SK-N-SH treated with all-trans-retinoic acid at 6 μM for 48 hours (cell line): ENCODE results near the gene CDKL5.

Experiments used
- ATAC-seq: fragments of 200-7000 bp; cut with Tn5 transposase; 3 replicates; pipeline ENCODE4 v1.9.1; 2020; ENCODE audit warnings: mild to moderate bottlenecking, moderate library complexity
- ARNTL ChIP-seq: fragments of 450-650 bp; formaldehyde crosslinking; IDR thresholded peaks from 2 replicates; pipeline ENCODE4 v1.5.0; 2020; ENCODE audit warnings: low read depth, mild to moderate bottlenecking, moderate library complexity, borderline replicate concordance
- BACH2 ChIP-seq: fragments of 250-450 bp; sonication (Bioruptor Pico); IDR thresholded peaks from 2 replicates; pipeline ENCODE4 v1.9.0; 2021; ENCODE audit warnings: mild to moderate bottlenecking, borderline replicate concordance
- CSDC2 ChIP-seq: fragments of 250-450 bp; sonication (Bioruptor Pico); IDR thresholded peaks from 2 replicates; pipeline ENCODE4 v1.5.0; 2020; ENCODE audit warnings: mild to moderate bottlenecking, moderate library complexity
- ESRRG ChIP-seq: fragments of 250-450 bp; sonication (Bioruptor Pico); IDR thresholded peaks from 2 replicates; pipeline ENCODE4 v1.6.1; 2021; ENCODE audit warnings: mild to moderate bottlenecking
- ISL1 ChIP-seq: fragments of 250-450 bp; sonication (Bioruptor Pico); IDR thresholded peaks from 2 replicates; pipeline ENCODE4 v2.1.2; 2022; ENCODE audit warnings: mild to moderate bottlenecking, moderate library complexity
- OSR1 ChIP-seq: fragments of 250-450 bp; sonication (Bioruptor Pico); IDR thresholded peaks from 2 replicates; pipeline ENCODE4 v1.8.0; 2022; ENCODE audit warnings: moderate library complexity, mild to moderate bottlenecking, inconsistent platforms
- PPARA ChIP-seq: fragments of 250-450 bp; sonication (Bioruptor Pico); IDR thresholded peaks from 2 replicates; pipeline ENCODE4 v1.5.0; 2020; ENCODE audit warnings: mild to moderate bottlenecking, borderline replicate concordance
- RARB ChIP-seq: fragments of 250-450 bp; sonication (Bioruptor Pico); IDR thresholded peaks from 2 replicates; pipeline ENCODE4 v1.8.0; 2021; ENCODE audit warnings: mild to moderate bottlenecking, moderate library complexity
- SNAI2 ChIP-seq: fragments of 250-450 bp; sonication (Bioruptor Pico); IDR thresholded peaks from 2 replicates; pipeline ENCODE4 v1.5.0; 2020; ENCODE audit warnings: mild to moderate bottlenecking, moderate library complexity
- TCF4 ChIP-seq: fragments of 250-450 bp; sonication (Bioruptor Pico); IDR thresholded peaks from 2 replicates; pipeline ENCODE4 v1.8.0; 2021; ENCODE audit warnings: mild to moderate bottlenecking, moderate library complexity, borderline replicate concordance
- TOX ChIP-seq: fragments of 250-450 bp; sonication (Bioruptor Pico); IDR thresholded peaks from 2 replicates; pipeline ENCODE4 v1.8.0; 2021; ENCODE audit warnings: mild to moderate bottlenecking, moderate library complexity, borderline replicate concordance
- ZC3H10 ChIP-seq: fragments of 250-450 bp; sonication (Bioruptor Pico); IDR thresholded peaks from 2 replicates; pipeline ENCODE4 v1.5.1; 2021; ENCODE audit warnings: mild to moderate bottlenecking, moderate library complexity
- ZFP3 ChIP-seq: fragments of 250-450 bp; sonication (Bioruptor Pico); IDR thresholded peaks from 2 replicates; pipeline ENCODE4 v1.5.0; 2020; ENCODE audit warnings: mild to moderate bottlenecking, moderate library complexity
- ZFP30 ChIP-seq: fragments of 450-650 bp; formaldehyde crosslinking; IDR thresholded peaks from 2 replicates; pipeline ENCODE4 v1.5.0; 2022; ENCODE audit warnings: mild to moderate bottlenecking, moderate library complexity
- ZNF565 ChIP-seq: fragments of 450-650 bp; formaldehyde crosslinking; conservative IDR thresholded peaks from 2 replicates; pipeline ENCODE4 v1.5.0; 2020; ENCODE audit warnings: low read depth, mild to moderate bottlenecking, moderate library complexity
- ZNF70 ChIP-seq: fragments of 450-650 bp; formaldehyde crosslinking; IDR thresholded peaks from 2 replicates; pipeline ENCODE4 v1.5.0; 2020; ENCODE audit warnings: mild to moderate bottlenecking, moderate library complexity
- ZNF8 ChIP-seq: fragments of 450-650 bp; formaldehyde crosslinking; IDR thresholded peaks from 2 replicates; pipeline ENCODE4 v1.5.0; 2020; ENCODE audit warnings: mild to moderate bottlenecking, moderate library complexity
- TF ChIP-seq, protein P1 (sequence below): fragments of 250-450 bp; sonication (Bioruptor Pico); IDR thresholded peaks from 2 replicates; pipeline ENCODE4 v1.5.1; 2020; ENCODE audit warnings: low read depth, mild to moderate bottlenecking, moderate library complexity
- TF ChIP-seq, protein P2 (sequence below): fragments of 250-450 bp; sonication (Bioruptor Pico); IDR thresholded peaks from 2 replicates; pipeline ENCODE4 v1.5.1; 2021; ENCODE audit warnings: mild to moderate bottlenecking, moderate library complexity
- TF ChIP-seq, protein P3 (sequence below): fragments of 250-450 bp; sonication (Bioruptor Pico); IDR thresholded peaks from 2 replicates; pipeline ENCODE4 v1.5.0; 2020; ENCODE audit warnings: mild to moderate bottlenecking, moderate library complexity
- TF ChIP-seq, protein P4 (sequence below): fragments of 250-450 bp; sonication (Bioruptor Pico); IDR thresholded peaks from 2 replicates; pipeline ENCODE4 v1.8.0; 2021; ENCODE audit warnings: low read depth, mild to moderate bottlenecking, moderate library complexity, borderline replicate concordance
- TF ChIP-seq, protein P5 (sequence below): fragments of 250-450 bp; sonication (Bioruptor Pico); IDR thresholded peaks from 2 replicates; pipeline ENCODE4 v1.8.0; 2020; ENCODE audit warnings: mild to moderate bottlenecking, moderate library complexity, borderline replicate concordance

Gene CDKL5

DNA sequence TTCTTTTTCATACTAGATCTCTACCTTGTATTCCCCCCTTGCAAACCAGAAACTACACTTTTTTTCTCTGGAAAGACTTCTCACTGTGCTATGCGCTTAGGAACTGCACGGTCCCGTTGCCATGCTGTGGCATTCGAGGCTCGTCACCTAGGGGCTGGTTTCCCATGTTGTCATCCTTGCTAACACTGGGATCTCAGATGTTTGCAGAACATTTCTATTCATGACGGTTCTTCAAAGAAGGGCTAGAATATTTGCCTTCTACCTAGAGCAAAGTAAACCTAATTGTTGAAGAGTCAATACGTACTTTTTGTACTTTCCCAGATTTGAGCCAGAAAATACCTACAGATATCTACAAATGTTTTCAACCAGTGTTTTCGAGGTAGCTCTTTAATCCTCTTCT is 205.5 kb downstream of the CDKL5 start:
- no peak for ATAC-seq
- TF ChIP-seq, protein P1, sequence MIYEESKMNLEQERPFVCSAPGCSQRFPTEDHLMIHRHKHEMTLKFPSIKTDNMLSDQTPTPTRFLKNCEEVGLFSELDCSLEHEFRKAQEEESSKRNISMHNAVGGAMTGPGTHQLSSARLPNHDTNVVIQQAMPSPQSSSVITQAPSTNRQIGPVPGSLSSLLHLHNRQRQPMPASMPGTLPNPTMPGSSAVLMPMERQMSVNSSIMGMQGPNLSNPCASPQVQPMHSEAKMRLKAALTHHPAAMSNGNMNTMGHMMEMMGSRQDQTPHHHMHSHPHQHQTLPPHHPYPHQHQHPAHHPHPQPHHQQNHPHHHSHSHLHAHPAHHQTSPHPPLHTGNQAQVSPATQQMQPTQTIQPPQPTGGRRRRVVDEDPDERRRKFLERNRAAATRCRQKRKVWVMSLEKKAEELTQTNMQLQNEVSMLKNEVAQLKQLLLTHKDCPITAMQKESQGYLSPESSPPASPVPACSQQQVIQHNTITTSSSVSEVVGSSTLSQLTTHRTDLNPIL = no peak
- no peak for TF ChIP-seq SNAI2 (CRISPR knock-in tag)
- TF ChIP-seq CSDC2 (CRISPR knock-in tag) = no peak
- TF ChIP-seq ZFP3 (CRISPR knock-in tag) = no peak
- no peak for TF ChIP-seq ISL1 (CRISPR knock-in tag)
- no peak for TF ChIP-seq ARNTL (CRISPR knock-in tag)
- TF ChIP-seq, protein P2, sequence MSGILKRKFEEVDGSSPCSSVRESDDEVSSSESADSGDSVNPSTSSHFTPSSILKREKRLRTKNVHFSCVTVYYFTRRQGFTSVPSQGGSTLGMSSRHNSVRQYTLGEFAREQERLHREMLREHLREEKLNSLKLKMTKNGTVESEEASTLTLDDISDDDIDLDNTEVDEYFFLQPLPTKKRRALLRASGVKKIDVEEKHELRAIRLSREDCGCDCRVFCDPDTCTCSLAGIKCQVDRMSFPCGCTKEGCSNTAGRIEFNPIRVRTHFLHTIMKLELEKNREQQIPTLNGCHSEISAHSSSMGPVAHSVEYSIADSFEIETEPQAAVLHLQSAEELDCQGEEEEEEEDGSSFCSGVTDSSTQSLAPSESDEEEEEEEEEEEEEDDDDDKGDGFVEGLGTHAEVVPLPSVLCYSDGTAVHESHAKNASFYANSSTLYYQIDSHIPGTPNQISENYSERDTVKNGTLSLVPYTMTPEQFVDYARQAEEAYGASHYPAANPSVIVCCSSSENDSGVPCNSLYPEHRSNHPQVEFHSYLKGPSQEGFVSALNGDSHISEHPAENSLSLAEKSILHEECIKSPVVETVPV (CRISPR knock-in tag) = no peak
- TF ChIP-seq OSR1 (CRISPR knock-in tag) = no peak
- no peak for TF ChIP-seq ZNF565 (CRISPR knock-in tag)
- TF ChIP-seq TOX = no peak
- TF ChIP-seq PPARA (CRISPR knock-in tag) = no peak
- TF ChIP-seq ZNF70 = no peak
- no peak for TF ChIP-seq RARB
- TF ChIP-seq TCF4 = no peak
- TF ChIP-seq, protein P3, sequence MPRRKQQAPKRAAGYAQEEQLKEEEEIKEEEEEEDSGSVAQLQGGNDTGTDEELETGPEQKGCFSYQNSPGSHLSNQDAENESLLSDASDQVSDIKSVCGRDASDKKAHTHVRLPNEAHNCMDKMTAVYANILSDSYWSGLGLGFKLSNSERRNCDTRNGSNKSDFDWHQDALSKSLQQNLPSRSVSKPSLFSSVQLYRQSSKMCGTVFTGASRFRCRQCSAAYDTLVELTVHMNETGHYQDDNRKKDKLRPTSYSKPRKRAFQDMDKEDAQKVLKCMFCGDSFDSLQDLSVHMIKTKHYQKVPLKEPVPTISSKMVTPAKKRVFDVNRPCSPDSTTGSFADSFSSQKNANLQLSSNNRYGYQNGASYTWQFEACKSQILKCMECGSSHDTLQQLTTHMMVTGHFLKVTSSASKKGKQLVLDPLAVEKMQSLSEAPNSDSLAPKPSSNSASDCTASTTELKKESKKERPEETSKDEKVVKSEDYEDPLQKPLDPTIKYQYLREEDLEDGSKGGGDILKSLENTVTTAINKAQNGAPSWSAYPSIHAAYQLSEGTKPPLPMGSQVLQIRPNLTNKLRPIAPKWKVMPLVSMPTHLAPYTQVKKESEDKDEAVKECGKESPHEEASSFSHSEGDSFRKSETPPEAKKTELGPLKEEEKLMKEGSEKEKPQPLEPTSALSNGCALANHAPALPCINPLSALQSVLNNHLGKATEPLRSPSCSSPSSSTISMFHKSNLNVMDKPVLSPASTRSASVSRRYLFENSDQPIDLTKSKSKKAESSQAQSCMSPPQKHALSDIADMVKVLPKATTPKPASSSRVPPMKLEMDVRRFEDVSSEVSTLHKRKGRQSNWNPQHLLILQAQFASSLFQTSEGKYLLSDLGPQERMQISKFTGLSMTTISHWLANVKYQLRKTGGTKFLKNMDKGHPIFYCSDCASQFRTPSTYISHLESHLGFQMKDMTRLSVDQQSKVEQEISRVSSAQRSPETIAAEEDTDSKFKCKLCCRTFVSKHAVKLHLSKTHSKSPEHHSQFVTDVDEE (CRISPR knock-in tag) = no peak
- no peak for TF ChIP-seq BACH2 (CRISPR knock-in tag)
- no peak for TF ChIP-seq ZNF8
- no peak for TF ChIP-seq ZFP30 (CRISPR knock-in tag)

DNA sequence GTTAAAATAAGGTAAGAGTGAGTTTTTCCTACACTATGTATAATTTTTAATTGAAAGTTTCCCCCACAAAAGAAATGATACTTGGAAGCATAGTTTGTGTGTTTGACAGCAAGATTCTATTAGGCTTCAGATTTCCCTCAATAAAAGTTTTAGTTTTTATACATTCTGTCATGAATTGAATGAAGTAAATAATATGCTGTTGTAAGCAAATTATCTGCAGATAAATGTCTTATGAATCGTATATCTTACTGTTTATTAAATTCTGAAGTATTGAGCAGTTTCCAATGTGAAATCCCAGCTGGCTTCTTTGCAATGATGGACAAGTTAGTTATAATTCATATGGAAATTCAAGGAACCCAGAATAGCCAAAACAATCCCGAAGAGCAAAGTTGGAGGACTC is 213.0 kb downstream of the CDKL5 start:
- no peak for TF ChIP-seq ARNTL (CRISPR knock-in tag)
- TF ChIP-seq ZNF565 (CRISPR knock-in tag) = no peak
- TF ChIP-seq PPARA (CRISPR knock-in tag) = no peak
- TF ChIP-seq ZNF8 = no peak
- TF ChIP-seq OSR1 (CRISPR knock-in tag) = no peak
- no peak for TF ChIP-seq TOX
- ATAC-seq = no peak

DNA sequence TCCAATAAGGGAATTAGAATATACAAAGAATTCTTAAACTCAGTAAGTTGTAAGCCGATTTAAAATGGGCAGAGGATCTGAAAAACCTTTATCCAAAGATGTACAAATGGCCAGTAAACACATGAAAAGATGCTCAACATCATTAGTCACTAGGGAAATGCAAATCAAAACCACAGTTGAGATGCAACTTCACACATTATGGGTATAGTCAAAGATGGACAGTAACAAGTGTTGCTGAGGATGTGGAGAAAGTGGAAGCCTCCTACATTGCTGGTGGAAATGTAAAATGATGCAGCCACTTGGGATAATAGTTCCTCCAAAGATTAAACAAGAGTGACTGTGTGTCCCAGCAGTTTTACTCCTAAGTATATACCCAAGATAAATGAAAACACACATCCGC is 213.9 kb downstream of the CDKL5 start:
- TF ChIP-seq ZNF565 (CRISPR knock-in tag) (no peak), TCF4 (no peak), ZC3H10 (no peak), TOX (no peak), CSDC2 (CRISPR knock-in tag) (no peak), RARB (no peak), PPARA (CRISPR knock-in tag) (no peak), OSR1 (CRISPR knock-in tag) (no peak), ARNTL (CRISPR knock-in tag) (no peak), ESRRG (CRISPR knock-in tag) (no peak), ZFP3 (CRISPR knock-in tag) (no peak)
- TF ChIP-seq, protein P3 (CRISPR knock-in tag) = no peak
- TF ChIP-seq, protein P4, sequence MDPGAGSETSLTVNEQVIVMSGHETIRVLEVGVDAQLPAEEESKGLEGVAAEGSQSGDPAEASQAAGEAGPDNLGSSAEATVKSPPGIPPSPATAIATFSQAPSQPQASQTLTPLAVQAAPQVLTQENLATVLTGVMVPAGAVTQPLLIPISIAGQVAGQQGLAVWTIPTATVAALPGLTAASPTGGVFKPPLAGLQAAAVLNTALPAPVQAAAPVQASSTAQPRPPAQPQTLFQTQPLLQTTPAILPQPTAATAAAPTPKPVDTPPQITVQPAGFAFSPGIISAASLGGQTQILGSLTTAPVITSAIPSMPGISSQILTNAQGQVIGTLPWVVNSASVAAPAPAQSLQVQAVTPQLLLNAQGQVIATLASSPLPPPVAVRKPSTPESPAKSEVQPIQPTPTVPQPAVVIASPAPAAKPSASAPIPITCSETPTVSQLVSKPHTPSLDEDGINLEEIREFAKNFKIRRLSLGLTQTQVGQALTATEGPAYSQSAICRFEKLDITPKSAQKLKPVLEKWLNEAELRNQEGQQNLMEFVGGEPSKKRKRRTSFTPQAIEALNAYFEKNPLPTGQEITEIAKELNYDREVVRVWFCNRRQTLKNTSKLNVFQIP (CRISPR knock-in tag) = no peak
- TF ChIP-seq, protein P1 = no peak
- TF ChIP-seq, protein P2 (CRISPR knock-in tag) = no peak
- TF ChIP-seq, protein P5, sequence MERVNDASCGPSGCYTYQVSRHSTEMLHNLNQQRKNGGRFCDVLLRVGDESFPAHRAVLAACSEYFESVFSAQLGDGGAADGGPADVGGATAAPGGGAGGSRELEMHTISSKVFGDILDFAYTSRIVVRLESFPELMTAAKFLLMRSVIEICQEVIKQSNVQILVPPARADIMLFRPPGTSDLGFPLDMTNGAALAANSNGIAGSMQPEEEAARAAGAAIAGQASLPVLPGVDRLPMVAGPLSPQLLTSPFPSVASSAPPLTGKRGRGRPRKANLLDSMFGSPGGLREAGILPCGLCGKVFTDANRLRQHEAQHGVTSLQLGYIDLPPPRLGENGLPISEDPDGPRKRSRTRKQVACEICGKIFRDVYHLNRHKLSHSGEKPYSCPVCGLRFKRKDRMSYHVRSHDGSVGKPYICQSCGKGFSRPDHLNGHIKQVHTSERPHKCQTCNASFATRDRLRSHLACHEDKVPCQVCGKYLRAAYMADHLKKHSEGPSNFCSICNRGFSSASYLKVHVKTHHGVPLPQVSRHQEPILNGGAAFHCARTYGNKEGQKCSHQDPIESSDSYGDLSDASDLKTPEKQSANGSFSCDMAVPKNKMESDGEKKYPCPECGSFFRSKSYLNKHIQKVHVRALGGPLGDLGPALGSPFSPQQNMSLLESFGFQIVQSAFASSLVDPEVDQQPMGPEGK (CRISPR knock-in tag) = no peak
- no peak for ATAC-seq
